ENCODE data around the gene SH3PXD2A. TPM values are rescaled to one million over a fixed set of nuclear protein-coding genes. Genes with fewer than 3 reads are reported as not detected.

SH3PXD2A gene
- total and polyA plus RNA-seq, 4 experiments from 2014 or later: 0.39 to 17.5 (median 8.9) TPM

DNA sequence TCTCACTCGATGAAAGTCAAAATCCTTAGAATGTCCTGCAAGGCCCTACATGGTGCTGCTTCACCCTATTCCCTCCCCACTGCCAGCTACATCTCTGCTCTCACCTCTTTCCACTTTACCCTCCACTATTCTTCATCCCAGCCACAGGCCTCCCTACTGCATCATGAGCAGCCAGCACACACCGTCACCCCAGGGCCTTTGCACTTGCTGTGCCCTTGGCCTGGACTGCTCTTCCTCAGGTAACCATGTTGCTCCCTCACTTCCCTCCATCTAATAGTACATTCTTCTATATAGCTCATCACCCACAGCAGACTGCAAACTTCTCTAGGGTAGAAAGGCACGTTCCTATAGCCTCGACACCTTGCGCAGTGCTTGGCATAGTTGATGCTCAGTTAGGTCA, 167.7 kb downstream of the SH3PXD2A start:
- H3K27me3 Mint-ChIP-seq: no peaks in the 10 kb centered on the region
- intact Hi-C loops (cut with micrococcal nuclease): loop anchor here (5.0 kb wide), 1 partner anchor 145 kb away; no protein-coding TSS in a partner anchor
- H3K27ac Mint-ChIP-seq: peak overlapping the region in 4 of 7 donors; percentile 3 to 48 (median 36)
- H3K36me3 Mint-ChIP-seq: no peaks in the 10 kb centered on the region
- ChIA-PET CTCF (ENCODE audit: partially characterized antibody) (interaction anchor here (0.6 to 7.3 kb wide), 8 partner anchors 9 to 127 kb away, joined by 3 to 103 read pairs (median 16); no protein-coding TSS in a partner anchor), POLR2A (ENCODE audit: partially characterized antibody) (no interaction called here)
- DNase-seq: no peak
- H3K9me3 Mint-ChIP-seq: no peaks in the 10 kb centered on the region
- Histone ChIP-seq H3K9me3 (ENCODE audit: control insufficient read depth in 1 of 2, low read length in 2 of 2) (no peaks in the 10 kb centered on the region), H3K4me3 (ENCODE audit: low read length in 2 of 2) (no peak overlapping the region), H3K4me1 (ENCODE audit: insufficient read depth, low read length) (peaks cover 15% of the 10 kb centered on the region), H3K36me3 (ENCODE audit: insufficient read depth, low read length) (no peaks in the 10 kb centered on the region), H3K27ac (ENCODE audit: low read depth, low read length) (no peak overlapping the region), H3K27me3 (ENCODE audit: insufficient read depth, low read length) (no peaks in the 10 kb centered on the region)
- H3K4me3 Mint-ChIP-seq: no peak overlapping the region
- peaks cover 10 to 30% (median 14%) of the 10 kb centered on the region in 4 donors for H3K4me1 Mint-ChIP-seq

DNA sequence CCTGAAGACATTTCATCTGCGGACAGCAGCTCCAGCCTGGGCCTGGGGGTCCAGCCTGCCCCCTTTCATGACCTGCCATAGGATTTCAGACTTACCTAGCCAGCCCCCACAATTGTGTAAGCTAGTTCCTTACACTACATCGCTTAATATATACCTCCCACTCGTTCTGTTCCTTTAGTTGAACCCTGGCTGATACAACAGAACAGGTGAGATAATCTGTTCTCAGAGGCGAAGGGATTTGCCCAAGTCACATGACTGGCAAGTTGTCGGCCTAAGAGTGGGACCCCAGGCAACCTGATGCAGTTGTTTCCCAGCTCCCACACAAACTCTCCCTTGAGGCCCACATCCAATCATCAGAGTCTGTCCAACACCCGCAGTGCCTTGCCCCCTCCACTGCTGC, 168.2 kb downstream of the SH3PXD2A start:
- ChIA-PET CTCF (ENCODE audit: partially characterized antibody) (interaction anchor here (0.8 to 7.3 kb wide), 23 partner anchors 9 to 271 kb away, joined by 3 to 103 read pairs (median 8); no protein-coding TSS in a partner anchor), POLR2A (ENCODE audit: partially characterized antibody) (interaction anchor here (0.6 to 1.4 kb wide), 3 partner anchors 9 to 235 kb away, joined by 3 to 4 read pairs (median 4); partner anchors contain the start of gene CALHM2)
- no peak overlapping the region for H3K4me3 Mint-ChIP-seq
- Histone ChIP-seq H3K4me3 (ENCODE audit: low read length in 2 of 2) (no peak overlapping the region), H3K9me3 (ENCODE audit: control insufficient read depth in 1 of 2, low read length in 2 of 2) (no peaks in the 10 kb centered on the region), H3K4me1 (ENCODE audit: insufficient read depth, low read length) (peaks cover 11% of the 10 kb centered on the region), H3K36me3 (ENCODE audit: insufficient read depth, low read length) (no peaks in the 10 kb centered on the region), H3K27ac (ENCODE audit: low read depth, low read length) (no peak overlapping the region), H3K27me3 (ENCODE audit: insufficient read depth, low read length) (no peaks in the 10 kb centered on the region)
- DNase-seq: no peak
- peak overlapping the region in 1 of 7 donors; percentile 38 for H3K27ac Mint-ChIP-seq
- H3K9me3 Mint-ChIP-seq: no peaks in the 10 kb centered on the region
- intact Hi-C loops (cut with micrococcal nuclease): loop anchor here (5.0 kb wide), 1 partner anchor 145 kb away; no protein-coding TSS in a partner anchor
- H3K36me3 Mint-ChIP-seq: no peaks in the 10 kb centered on the region
- H3K4me1 Mint-ChIP-seq: peaks cover 10 to 30% (median 13%) of the 10 kb centered on the region in 4 donors
- no peaks in the 10 kb centered on the region for H3K27me3 Mint-ChIP-seq

DNA sequence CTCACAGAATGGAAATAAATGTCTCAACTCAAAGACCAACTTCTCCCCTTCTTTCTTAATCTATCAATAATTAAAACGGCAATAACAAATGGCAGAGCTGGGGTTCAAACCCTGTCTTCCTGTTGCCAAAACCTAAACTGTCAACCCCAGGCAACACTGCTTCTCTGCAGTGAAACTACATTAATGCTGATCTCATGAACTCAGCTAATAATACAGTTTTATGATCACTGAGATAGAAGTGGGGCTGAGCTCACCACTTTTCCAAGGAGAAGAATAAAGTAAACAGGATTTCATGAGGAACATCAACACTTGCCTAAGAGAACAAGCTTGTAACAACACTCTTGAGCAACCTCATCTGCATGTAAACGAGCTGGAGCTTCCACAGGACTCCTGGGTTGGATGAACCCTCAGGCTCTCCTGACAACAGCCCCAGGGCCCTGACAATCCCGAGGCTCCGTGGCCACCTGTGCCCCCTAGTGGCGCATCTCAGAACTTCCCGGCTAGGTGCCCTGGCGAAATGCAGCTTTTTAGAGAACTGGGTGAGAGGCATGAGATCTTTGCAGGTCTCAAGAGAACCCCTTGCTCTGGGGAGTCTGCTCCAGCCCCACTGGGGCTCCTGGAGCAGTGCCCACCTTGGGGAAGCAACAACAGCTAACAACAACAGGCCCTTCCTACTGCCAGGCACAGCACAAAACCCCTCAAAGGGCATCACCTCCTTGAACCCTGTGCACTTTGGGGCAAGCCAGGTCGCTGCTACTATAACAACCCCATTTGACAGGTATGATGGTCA, 169.3 kb downstream of the SH3PXD2A start:
- POLR2A ChIA-PET (ENCODE audit: partially characterized antibody): interaction anchor here (0.7 to 1.4 kb wide), 5 partner anchors 8 to 215 kb away, joined by 3 to 5 read pairs (median 4); no protein-coding TSS in a partner anchor
- peaks cover under 1% of the 10 kb centered on the region for H3K4me1 ChIP-seq (ENCODE audit: insufficient read depth, low read length)
- peaks cover 3 to 20% (median 5%) of the 10 kb centered on the region in 4 donors for H3K4me1 Mint-ChIP-seq
- no peaks in the 10 kb centered on the region for H3K36me3 ChIP-seq (ENCODE audit: insufficient read depth, low read length)
- H3K27ac ChIP-seq (ENCODE audit: low read depth, low read length): no peak overlapping the region
- H3K4me3 Mint-ChIP-seq: peak overlapping the region in 1 of 8 donors; percentile 61
- no peaks in the 10 kb centered on the region for H3K9me3 Mint-ChIP-seq
- H3K9me3 ChIP-seq (ENCODE audit: control insufficient read depth in 1 of 2, low read length in 2 of 2): no peaks in the 10 kb centered on the region
- peak overlapping the region in 5 of 7 donors; percentile 30 to 84 (median 74) for H3K27ac Mint-ChIP-seq
- peak; percentile 66 to 78 (median 71) for DNase-seq
- H3K27me3 Mint-ChIP-seq: no peaks in the 10 kb centered on the region
- H3K27me3 ChIP-seq (ENCODE audit: insufficient read depth, low read length): no peaks in the 10 kb centered on the region
- no peak overlapping the region for H3K4me3 ChIP-seq (ENCODE audit: low read length in 2 of 2)
- intact Hi-C loops (cut with micrococcal nuclease): loop anchor here (5.0 kb wide), 1 partner anchor 144 kb away; no protein-coding TSS in a partner anchor
- H3K36me3 Mint-ChIP-seq: no peaks in the 10 kb centered on the region
- CTCF ChIA-PET (ENCODE audit: partially characterized antibody): interaction anchor here (0.6 to 7.3 kb wide), 47 partner anchors 8 to 438 kb away, joined by 3 to 103 read pairs (median 4); no protein-coding TSS in a partner anchor

DNA sequence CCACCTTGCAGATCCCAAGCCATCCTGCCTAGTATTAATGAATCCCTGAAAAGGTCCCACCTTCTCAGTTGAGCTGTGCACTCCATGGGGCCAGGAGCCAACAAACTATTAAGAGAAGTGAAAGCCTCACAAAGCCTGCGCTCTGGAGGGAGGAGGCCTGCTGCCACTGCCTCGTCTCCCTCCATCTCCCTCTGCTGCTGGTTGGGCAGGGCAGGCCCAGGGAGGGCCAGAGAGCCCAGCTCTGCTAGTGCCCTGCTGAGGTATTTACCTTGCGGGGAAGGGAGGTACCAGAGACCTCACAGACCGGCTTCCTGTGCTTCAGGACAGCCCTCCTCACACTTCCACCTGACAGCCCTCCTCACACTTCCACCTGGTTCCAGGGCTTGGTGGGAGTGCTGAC, 171.5 kb downstream of the SH3PXD2A start:
- ChIA-PET POLR2A (ENCODE audit: partially characterized antibody) (no interaction called here), CTCF (ENCODE audit: partially characterized antibody) (interaction anchor here (1.6 to 3.4 kb wide), 2 partner anchors 84 to 92 kb away, joined by 4 to 21 read pairs; no protein-coding TSS in a partner anchor)
- no peak overlapping the region for H3K27ac ChIP-seq (ENCODE audit: low read depth, low read length)
- no peak overlapping the region for H3K4me3 Mint-ChIP-seq
- no peaks in the 10 kb centered on the region for H3K27me3 Mint-ChIP-seq
- H3K4me1 Mint-ChIP-seq: peaks cover 2 to 14% (median 3%) of the 10 kb centered on the region in 4 donors
- no peaks in the 10 kb centered on the region for H3K36me3 ChIP-seq (ENCODE audit: insufficient read depth, low read length)
- peak overlapping the region in 3 of 7 donors; percentile 23 to 52 (median 48) for H3K27ac Mint-ChIP-seq
- no peaks in the 10 kb centered on the region for H3K27me3 ChIP-seq (ENCODE audit: insufficient read depth, low read length)
- H3K36me3 Mint-ChIP-seq: no peaks in the 10 kb centered on the region
- intact Hi-C loops (cut with micrococcal nuclease): no loop called here
- H3K9me3 Mint-ChIP-seq: no peaks in the 10 kb centered on the region
- no peak overlapping the region for H3K4me3 ChIP-seq (ENCODE audit: low read length in 2 of 2)
- peaks cover 8% of the 10 kb centered on the region for H3K4me1 ChIP-seq (ENCODE audit: insufficient read depth, low read length)
- DNase-seq: no peak
- no peaks in the 10 kb centered on the region for H3K9me3 ChIP-seq (ENCODE audit: control insufficient read depth in 1 of 2, low read length in 2 of 2)

DNA sequence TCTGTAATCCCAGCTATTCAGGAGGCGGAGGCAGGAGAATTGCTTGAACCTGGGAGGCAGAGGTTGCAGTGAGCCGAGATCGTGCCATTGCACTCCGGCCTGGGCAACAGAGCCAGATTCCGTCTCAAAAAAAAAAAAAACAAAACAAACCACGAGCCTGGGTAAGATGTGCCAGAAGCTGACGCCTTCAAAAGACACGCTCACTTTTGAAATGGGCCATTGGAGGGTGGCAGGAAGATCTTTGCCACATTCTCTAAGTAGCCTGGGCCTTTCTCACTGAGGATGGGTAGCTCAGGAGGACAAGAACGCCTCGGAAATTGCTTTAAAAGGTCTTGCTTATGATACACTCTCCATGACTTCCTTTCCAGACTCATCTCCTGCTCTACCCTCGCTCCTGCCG, 172.7 kb downstream of the SH3PXD2A start:
- H3K4me1 Mint-ChIP-seq: peaks cover 9 to 27% (median 14%) of the 10 kb centered on the region in 4 donors
- H3K4me3 Mint-ChIP-seq: no peak overlapping the region
- H3K4me1 ChIP-seq (ENCODE audit: insufficient read depth, low read length): peaks cover 20% of the 10 kb centered on the region
- ChIA-PET POLR2A (ENCODE audit: partially characterized antibody) (no interaction called here), CTCF (ENCODE audit: partially characterized antibody) (interaction anchor here (1.5 kb wide), 1 partner anchor 78 kb away, joined by 8 read pairs; no protein-coding TSS in a partner anchor)
- H3K4me3 ChIP-seq (ENCODE audit: low read length in 2 of 2): no peak overlapping the region
- H3K9me3 ChIP-seq (ENCODE audit: control insufficient read depth in 1 of 2, low read length in 2 of 2): no peaks in the 10 kb centered on the region
- no peaks in the 10 kb centered on the region for H3K27me3 ChIP-seq (ENCODE audit: insufficient read depth, low read length)
- H3K27me3 Mint-ChIP-seq: no peaks in the 10 kb centered on the region
- no peak for DNase-seq
- H3K36me3 Mint-ChIP-seq: peaks cover 0 to 5% of the 10 kb centered on the region in 2 donors
- no peaks in the 10 kb centered on the region for H3K36me3 ChIP-seq (ENCODE audit: insufficient read depth, low read length)
- H3K27ac ChIP-seq (ENCODE audit: low read depth, low read length): no peak overlapping the region
- H3K9me3 Mint-ChIP-seq: no peaks in the 10 kb centered on the region
- intact Hi-C loops (cut with micrococcal nuclease): no loop called here
- peak overlapping the region in 2 of 7 donors; percentile 35 to 47 for H3K27ac Mint-ChIP-seq

DNA sequence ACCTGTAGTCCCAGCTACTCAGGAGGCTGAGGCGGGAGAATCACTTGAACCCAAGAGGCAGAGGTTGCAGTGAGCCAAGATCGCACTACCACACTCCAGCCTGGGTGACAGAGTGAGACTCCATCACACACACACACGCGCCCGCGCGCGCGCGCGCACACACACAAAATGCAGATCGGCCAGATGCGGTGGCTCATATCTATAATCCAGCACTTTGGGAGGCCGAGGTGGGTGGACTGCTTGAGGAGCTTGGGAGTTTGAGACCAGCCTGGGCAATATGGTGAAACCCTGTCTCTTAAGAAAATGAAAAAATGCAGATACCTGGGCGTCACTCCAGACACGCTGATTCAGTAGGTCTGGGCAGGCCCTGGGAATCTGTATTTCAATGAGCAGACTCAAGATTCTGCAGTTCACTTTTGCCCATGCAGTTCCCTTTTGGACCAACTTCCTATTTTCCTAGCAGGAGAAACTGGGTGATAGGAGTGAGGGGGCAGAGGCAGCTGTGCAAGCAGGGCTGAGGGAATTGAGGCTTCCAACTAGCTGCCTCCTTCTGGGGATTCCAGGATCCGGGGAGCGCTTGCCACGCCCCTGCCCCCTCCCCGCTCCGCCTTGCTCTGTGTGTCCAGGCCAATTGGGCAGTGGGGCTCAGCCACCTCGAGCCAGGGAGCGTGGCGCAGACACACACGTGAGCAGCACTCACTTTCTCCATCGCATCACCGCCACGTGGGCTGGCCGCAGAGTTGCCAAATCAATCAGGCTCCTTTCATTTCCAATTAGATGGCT, 173.6 kb downstream of the SH3PXD2A start:
- no peak overlapping the region for H3K4me3 Mint-ChIP-seq
- peaks cover 28% of the 10 kb centered on the region for H3K4me1 ChIP-seq (ENCODE audit: insufficient read depth, low read length)

More for the DNA sequence above, 173.6 kb downstream of the SH3PXD2A start:
- Mint-ChIP-seq H3K27me3 (no peaks in the 10 kb centered on the region), H3K9me3 (no peaks in the 10 kb centered on the region), H3K36me3 (peaks cover 0 to 5% of the 10 kb centered on the region in 2 donors), H3K4me1 (peaks cover 12 to 34% (median 19%) of the 10 kb centered on the region in 4 donors), H3K27ac (peak overlapping the region in 3 of 7 donors; percentile 12 to 46 (median 38))
- ChIA-PET CTCF (ENCODE audit: partially characterized antibody) (interaction anchor here (1.5 kb wide), 1 partner anchor 77 kb away, joined by 8 read pairs; no protein-coding TSS in a partner anchor), POLR2A (ENCODE audit: partially characterized antibody) (no interaction called here)
- Histone ChIP-seq H3K36me3 (ENCODE audit: insufficient read depth, low read length) (no peaks in the 10 kb centered on the region), H3K27me3 (ENCODE audit: insufficient read depth, low read length) (no peaks in the 10 kb centered on the region), H3K27ac (ENCODE audit: low read depth, low read length) (no peak overlapping the region), H3K9me3 (ENCODE audit: control insufficient read depth in 1 of 2, low read length in 2 of 2) (no peaks in the 10 kb centered on the region), H3K4me3 (ENCODE audit: low read length in 2 of 2) (no peak overlapping the region)
- no peak for DNase-seq
- intact Hi-C loops (cut with micrococcal nuclease): no loop called here
